GM19438 (cell line): ENCODE results near the gene TSG101.
A peak's percentile ranks its signal among the peaks of the same experiment; 100 is the strongest.

Experiments
- ATAC-seq: cut with Tn5 transposase; IDR thresholded peaks from one replicate; pipeline ENCODE4 v1.9.1; 2021; ENCODE audit warnings: low read depth; ENCODE audit not compliant: unreplicated experiment

Gene TSG101, protein sequence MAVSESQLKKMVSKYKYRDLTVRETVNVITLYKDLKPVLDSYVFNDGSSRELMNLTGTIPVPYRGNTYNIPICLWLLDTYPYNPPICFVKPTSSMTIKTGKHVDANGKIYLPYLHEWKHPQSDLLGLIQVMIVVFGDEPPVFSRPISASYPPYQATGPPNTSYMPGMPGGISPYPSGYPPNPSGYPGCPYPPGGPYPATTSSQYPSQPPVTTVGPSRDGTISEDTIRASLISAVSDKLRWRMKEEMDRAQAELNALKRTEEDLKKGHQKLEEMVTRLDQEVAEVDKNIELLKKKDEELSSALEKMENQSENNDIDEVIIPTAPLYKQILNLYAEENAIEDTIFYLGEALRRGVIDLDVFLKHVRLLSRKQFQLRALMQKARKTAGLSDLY

DNA sequence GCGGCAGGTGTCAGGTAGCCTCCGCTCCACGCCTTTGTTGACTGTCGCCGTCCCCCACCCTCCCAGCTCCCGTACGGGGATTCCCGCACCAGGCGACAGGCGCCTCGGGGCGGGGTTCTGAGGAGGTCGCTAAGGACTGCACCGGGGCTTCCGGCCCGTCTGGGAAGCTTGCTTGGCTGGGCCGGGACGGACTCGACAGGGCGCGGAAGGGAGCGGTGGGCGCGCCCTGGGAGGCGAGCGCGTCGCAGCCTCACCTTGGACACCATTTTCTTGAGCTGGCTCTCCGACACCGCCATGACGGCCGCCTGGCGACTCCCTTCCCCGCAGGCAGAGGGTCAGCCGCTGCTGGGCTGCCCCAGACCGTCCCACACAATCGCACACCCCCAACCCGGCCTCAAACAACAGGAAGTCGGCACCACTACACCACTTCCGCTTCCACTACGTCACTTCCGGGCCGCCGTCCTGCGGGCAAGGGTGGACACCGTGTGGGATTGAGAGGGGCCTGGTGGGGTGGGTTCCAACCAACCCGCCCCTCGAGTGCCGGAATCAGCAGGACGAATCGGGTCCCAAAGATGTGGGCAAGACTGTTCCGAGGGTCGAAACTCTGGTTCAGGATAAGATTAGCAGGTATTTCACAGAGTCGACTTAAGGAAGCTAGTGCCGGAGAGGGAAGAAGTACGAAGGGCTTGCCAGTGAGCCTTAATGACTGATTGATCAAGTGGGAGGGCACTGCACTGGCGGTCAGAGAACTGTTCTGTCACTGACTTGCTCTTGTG lies at the start of gene TSG101:
Gene TSG101 (minus strand): TSS at position 422 of the 776 bp plus-strand sequence. CDS start 126 bp downstream, at position 296.
- ATAC-seq = peak; percentile 96

DNA sequence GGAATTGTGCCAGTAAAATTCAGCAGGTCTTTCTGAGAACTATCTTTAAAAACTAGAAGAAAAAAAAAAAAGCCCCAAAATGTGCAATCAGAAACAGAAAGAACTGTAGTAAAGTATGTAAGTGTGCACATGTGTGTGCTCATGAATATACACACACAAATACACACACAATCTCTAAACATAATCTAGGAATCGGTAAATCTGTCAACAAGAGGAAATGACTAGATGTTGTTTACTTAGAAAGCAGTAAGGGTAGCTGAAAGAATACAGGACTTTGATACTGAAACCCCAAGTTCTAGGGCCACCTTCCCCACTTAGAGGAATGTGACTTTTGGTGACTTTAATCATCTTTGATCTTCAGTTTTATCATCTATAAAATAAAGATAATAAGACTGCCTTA lies 48.6 kb upstream of the TSG101 start:
- ATAC-seq = no peak

DNA sequence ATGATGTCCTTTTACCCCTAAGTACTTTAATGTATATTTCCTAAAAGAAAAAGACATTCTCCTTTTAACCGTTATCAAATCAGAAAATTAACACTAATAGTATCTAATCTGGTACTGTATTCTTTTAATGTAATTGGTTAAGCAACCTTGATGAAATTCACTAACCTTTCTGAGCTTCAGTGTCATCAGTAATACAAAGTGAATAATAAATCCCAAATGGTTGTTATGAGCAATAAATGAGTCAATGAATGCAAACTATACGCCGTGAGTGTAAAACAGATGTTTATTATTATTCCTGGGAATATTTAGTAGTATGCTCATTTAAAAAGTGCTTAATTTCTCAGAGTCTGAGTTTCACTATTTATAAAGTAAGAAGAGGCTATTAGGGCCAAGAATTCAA lies 40.3 kb upstream of the TSG101 start:
- no peak for ATAC-seq

GRCh38 chr11:18566406-18566805 lies 39.7 kb upstream of the TSG101 start:
- ATAC-seq = no peak

GRCh38 chr11:18564149-18564548 lies 37.4 kb upstream of the TSG101 start:
- ATAC-seq = no peak

- no peak for ATAC-seq
Observed at GRCh38 chr11:18563090-18563730, 36.5 kb upstream of the TSG101 start.

DNA sequence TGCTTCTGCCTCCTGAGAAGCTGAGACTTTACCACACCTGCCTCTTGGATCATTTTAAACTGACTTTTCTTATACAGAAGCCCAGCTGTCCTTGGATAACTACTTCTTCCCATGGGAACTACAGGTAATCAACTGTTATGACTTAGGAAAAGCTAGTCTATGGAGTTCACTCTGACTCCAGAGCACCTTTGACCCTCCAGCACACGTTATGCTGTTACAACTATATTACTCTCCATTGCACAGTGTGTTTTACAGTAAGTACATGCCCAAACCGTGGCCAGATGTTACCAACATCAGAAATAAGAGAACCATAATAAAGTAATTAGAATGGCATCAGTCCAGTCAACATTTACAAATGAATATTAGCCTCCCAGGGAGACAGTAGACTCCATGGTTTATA lies 21.3 kb upstream of the TSG101 start:
- no peak for ATAC-seq

GRCh38 chr11:18540207-18541009 lies 13.7 kb upstream of the TSG101 start:
- ATAC-seq = no peak

DNA sequence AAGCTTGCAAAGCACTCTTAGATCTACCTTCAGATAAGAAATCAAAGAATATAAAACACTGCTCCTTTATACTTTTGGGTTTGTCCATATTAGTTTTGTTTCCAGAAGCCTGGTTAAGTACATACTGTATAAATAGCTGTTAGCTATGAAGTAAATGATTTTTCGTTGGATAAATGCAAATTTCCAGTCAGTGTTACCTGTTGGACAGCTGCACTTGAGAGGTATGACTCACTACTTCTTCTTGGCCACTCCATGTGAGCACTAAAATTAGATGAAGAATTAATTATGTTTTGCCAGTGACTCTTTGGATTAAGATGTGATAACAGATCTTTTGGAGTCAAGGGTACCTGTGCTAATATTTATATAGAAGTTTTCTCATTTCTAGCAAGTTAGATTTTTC lies 9.5 kb upstream of the TSG101 start:
- ATAC-seq = no peak

GRCh38 chr11:18534245-18534644 lies 7.5 kb upstream of the TSG101 start:
- no peak for ATAC-seq

GRCh38 chr11:18533365-18533764 lies 6.6 kb upstream of the TSG101 start:
- no peak for ATAC-seq

DNA sequence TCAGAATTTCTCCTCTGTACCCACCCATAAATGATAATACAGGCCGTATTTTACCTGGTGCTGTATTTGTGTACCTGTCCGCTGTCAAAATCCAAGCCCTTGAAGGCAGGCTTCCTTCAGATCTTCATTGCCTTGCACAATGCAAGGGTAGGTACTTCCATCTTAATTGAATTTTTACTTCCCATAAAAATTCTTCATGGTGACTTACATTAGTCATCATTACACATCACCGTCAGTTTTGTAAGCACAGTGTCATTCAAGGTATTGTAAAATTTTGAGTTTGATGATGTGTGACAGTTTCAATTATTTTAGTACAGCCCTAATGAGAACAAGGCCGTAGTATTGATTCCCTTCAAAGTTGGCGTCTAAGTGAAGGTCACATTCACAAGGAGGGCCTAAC lies 770 bp upstream of the TSG101 start:
- ATAC-seq = no peak

GRCh38 chr11:18526130-18526520 lies 617 bp downstream of the TSG101 start:
- ATAC-seq = no peak

GRCh38 chr11:18524248-18524647 lies 2.5 kb downstream of the TSG101 start:
- no peak for ATAC-seq

DNA sequence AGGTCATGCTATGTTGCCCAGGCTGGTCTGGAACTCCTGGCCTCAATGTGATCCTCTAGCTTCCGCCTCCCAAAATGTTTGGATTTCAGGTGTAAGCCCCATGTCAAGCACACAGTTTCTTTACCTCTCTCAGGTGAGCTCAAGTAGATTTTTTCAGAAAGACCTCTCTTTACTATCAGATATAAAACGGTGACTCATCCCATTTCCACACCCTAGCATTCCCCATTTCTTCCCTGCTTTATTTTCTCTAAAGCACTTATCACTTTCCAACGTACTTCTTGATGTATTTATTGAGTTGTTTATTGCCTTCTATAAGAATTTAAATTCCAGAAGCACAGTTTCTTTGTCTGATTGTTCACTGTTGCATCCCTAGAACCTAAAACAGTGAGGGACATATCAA lies 3.7 kb downstream of the TSG101 start:
- no peak for ATAC-seq

- no peak for ATAC-seq
Observed at GRCh38 chr11:18522388-18522787, 4.4 kb downstream of the TSG101 start.

DNA sequence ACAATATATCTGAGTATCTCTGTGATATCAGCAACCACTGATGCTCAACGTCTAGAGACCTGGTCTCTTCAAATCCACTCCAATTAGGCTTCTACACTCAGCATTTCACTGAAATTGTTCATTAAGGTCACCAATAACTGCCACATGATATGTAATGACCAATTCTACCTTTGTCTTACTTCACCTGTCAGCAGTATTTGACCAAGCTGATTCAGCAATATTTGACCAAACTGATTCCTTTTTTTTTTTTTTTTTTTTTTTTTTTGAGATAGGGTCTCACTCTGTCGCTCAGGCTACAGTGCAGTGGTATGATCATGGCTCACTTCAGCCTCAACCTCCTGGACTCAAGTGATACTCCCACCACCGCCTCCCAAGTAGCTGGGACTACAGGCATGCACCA lies 5.6 kb downstream of the TSG101 start:
- ATAC-seq = no peak

DNA sequence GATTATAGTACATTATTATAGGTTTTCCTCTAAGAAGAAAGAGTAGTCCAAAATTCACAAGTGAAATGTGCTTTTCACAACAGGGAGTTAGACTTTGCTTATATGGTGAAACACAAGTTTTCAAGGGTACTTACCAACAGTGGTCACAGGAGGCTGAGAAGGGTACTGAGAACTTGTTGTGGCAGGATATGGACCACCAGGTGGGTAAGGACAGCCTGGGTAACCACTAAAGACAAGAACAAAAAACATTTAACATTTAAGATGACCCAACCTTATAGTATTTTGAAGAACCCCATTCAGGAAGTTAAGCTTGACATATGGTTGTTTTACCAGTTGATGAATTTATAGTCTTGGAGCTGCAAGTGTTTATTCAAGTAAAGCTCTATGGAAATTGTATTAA lies 24.4 kb downstream of the TSG101 start:
- no peak for ATAC-seq

- ATAC-seq = no peak
Observed at GRCh38 chr11:18501629-18502028, 25.1 kb downstream of the TSG101 start.

GRCh38 chr11:18498039-18498438 lies 28.7 kb downstream of the TSG101 start:
- ATAC-seq = no peak

DNA sequence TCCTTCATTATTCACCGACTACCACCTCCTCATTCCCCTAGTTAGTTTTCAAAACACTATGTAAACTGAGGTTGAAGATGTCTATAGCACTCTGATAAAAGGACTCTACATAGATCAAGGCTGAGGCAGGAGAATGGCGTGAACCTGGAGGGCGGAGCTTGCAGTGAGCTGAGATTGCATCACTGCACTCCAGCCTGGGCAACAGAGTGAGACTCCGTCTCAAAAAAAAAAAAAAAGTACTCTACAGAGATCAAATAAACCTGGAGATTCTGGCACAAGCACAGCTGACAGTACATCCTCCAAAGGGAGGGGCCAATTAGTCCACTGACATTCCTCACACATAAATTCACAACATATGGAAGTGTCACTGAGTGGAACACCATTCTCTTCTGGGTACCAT lies 31.0 kb downstream of the TSG101 start:
- no peak for ATAC-seq
